ENCODE data around the gene CLDN15. TPM values are rescaled to one million over a fixed set of nuclear protein-coding genes. Genes with fewer than 3 reads are reported as not detected.

The CLDN15 gene
- total RNA-seq, 1 donor from 2014 or later: 6.5 TPM

DNA sequence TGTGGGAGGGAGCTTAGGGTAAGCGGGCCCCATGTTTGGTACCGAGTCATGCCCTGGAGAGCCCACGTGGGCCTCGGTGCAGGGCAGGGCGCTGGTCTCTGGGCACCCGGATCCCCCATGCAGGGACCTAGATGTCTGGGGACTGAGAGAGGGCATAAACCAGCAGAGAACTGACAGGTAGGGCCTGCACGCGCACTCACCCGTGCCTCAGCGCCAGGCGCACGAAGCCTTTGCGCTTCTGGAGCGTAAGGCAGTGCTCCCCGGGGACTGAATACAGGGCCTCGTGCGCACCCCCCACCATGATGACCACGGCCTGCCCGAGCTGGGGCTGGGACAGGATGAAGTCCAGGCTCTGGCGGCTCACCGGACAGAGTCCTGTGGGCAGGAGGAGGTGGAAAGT, 39.6 kb downstream of the CLDN15 start:
- DNase-seq: no peak

DNA sequence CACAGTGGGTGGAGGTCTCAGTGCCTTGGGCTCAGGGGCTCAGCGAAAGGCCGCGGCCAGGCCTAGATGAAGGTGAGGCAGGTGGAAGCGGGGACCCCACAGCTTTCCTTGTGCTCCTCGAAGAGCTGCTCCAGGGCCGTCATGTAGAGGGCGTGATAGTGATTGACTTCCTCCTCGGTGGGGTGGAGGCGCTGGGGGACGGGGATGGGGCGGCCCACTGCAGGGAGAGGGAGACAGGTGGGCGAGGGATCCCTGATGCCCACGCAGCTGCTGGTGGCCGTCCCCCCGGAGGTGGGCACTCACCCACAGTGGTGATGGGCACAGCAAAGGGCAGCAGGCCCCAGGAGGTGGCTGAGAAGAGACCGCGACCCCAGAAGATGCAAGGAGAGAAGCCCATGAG, 41.7 kb downstream of the CLDN15 start:
- DNase-seq: no peak

DNA sequence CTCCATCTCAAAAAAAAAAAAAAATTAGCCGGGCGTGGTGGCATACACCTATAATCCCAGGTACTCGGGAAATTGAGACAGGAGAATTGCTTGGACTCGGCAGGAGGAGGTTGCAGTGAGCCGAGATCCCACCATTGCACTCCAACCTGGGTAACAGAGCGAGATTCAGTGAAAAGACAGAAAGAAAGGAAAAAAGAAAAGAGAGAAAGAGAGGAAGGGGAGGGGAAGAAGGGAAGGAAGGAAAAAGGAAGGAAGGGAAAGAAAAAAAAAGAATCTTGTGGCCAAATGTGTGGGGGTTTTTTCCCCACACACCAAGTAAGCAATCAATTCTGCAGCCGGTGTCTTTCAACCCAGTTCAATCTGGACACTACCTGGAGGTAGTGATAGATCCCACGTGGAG, 48.5 kb downstream of the CLDN15 start:
- DNase-seq: no peak

DNA sequence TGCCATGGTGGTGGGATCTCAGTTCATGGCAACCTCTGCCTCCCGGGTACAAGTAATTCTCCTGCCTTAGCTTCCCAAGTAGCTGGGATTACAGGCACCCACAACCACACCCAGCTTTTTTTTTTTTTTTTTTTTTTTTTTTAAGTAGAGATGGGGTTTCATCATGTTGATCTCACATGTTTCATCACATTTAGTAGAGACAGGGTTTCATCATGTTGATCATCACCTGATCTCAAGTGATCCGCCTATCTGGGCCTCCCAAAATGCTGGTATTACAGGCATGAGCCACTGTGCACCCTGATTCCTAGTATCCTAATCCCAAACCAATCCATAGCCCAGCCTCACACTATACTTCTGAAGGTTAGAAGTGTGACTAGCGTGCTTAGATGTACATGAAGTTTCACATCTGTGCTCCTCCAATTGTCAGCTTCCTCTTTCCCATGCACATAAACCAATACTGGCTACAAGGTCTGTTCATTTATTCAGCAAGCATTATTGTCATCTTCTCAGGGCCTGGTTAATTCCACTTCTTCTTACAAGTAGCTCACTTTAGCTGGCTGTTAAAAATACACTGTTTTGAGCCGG, 50.7 kb downstream of the CLDN15 start:
- DNase-seq: no peak

DNA sequence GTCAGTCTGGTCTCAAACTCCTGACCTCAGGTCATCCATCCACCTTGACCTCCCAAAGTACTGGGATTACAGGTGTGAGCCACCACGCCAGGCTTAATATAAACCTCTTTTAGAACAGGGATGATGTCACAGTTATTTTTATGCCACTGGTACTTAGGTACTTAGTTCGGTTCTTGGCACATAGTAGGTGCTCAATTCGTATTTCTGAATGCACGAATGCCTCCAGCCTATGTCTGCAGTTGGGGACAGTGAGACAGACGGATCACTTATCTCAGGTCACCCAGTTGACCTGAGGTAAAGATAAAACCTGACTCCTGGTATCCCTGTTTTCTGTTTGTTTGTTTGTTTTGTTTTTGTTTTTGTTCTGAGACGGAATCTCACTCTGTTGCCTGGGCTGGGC, 51.4 kb downstream of the CLDN15 start:
- no peak for DNase-seq

DNA sequence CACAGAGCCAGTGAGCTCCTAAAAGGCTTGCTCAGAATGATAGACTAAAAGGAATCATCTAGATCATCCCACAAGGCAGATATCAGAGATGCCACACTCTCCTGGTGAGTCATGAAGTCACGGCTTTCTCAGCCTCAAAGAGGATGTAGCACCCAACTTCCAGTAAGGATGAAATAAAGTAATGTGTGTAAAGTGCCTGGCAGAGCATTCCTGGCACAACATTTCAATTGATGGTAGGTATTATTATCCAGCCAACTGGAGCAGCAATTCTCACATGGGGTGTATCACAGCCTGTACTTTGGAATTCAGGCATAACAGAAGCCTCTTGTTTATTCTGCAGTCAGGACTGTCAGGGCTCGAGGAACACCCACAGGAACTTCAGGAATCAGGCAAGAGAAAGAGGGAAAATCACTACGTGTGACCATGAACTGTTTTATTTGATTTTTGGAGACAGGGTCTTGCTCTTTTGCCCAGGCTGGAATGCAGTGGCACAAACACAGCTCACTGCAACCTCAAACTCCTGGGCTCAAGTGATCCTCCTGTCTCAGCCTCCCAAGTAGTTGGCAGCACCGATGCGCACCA, 52.3 kb downstream of the CLDN15 start:
- DNase-seq: no peak

Other genes starting within 250 kb of the CLDN15 start
- gene MUC17, start 217.7 kb downstream of the CLDN15 start, total RNA-seq: not detected in 2 replicates
- 19.6 and 28.0 TPM in 2 replicates for gene TRIM56, start 152.3 kb downstream of the CLDN15 start, total RNA-seq
- gene SERPINE1, start 110.7 kb downstream of the CLDN15 start, total RNA-seq: 289 and 399 TPM in 2 replicates
- 115 and 144 TPM in 2 replicates for gene AP1S1, start 83.3 kb downstream of the CLDN15 start, total RNA-seq
- gene VGF, start 72.2 kb downstream of the CLDN15 start, total RNA-seq: not detected in 2 replicates
- not detected in 2 replicates for gene NAT16, start 57.5 kb downstream of the CLDN15 start, total RNA-seq
- not detected in 2 replicates for gene MOGAT3, start 36.8 kb downstream of the CLDN15 start, total RNA-seq
- 54.1 and 104 TPM in 2 replicates for gene PLOD3, start 20.2 kb downstream of the CLDN15 start, total RNA-seq
- 70.9 and 122 TPM in 2 replicates for gene ZNHIT1, start 19.6 kb downstream of the CLDN15 start, total RNA-seq
- gene FIS1, start 7.3 kb upstream of the CLDN15 start, total RNA-seq: 189 and 330 TPM in 2 replicates
- gene IFT22, start 84.0 kb upstream of the CLDN15 start, total RNA-seq: 13.0 and 15.8 TPM in 2 replicates
- not detected in 2 replicates for gene COL26A1, start 125.1 kb upstream of the CLDN15 start, total RNA-seq